SJCRH30 (cell line): ENCODE data around the gene NBPF12. TPM values are rescaled to one million over a fixed set of nuclear protein-coding genes. Genes with fewer than 3 reads are reported as not detected.
"Not testable (repeated sequence)": the region's sequence is repeated elsewhere in the genome, so short reads cannot be mapped to it uniquely, and the experiment has no call there.

Experiments used
- DNase-seq, 2 experiments: peaks; one replicate each; pipeline ENCODE4 v3.0.0-alpha.2; 2015 to 2020
- H3K27ac ChIP-seq: fragments of 250-450 bp; sonication (Bioruptor Pico); 2 replicates; pipeline ENCODE4 v1.5.1; 2020; ENCODE audit warnings: mild to moderate bottlenecking, moderate library complexity
- H3K27me3 ChIP-seq: fragments of 250-450 bp; sonication (Bioruptor Pico); 2 replicates; pipeline ENCODE4 v1.5.1; 2020; ENCODE audit warnings: mild to moderate bottlenecking, moderate library complexity
- H3K36me3 ChIP-seq: fragments of 250-450 bp; sonication (Bioruptor Pico); 2 replicates; pipeline ENCODE4 v1.5.1; 2020; ENCODE audit warnings: mild to moderate bottlenecking, moderate library complexity
- H3K4me1 ChIP-seq: fragments of 250-450 bp; sonication (Bioruptor Pico); 2 replicates; pipeline ENCODE4 v1.5.1; 2020; ENCODE audit warnings: mild to moderate bottlenecking, moderate library complexity
- H3K4me3 ChIP-seq: fragments of 250-450 bp; sonication (Bioruptor Pico); 2 replicates; pipeline ENCODE4 v1.5.1; 2020; ENCODE audit warnings: mild to moderate bottlenecking, moderate library complexity
- H3K9me3 ChIP-seq: fragments of 250-450 bp; sonication (Bioruptor Pico); replicated peaks from 2 replicates; pipeline ENCODE4 v1.5.1; 2020; ENCODE audit warnings: mild to moderate bottlenecking, moderate library complexity
- total RNA-seq: library from RNA; depleted of rRNA; stranded (reverse); fragments of >200 nt; shearing (Covaris generic); gene quantifications from 2 replicates; pipeline ENCODE4 v1.2.3, GENCODE V29; 2014; rRNA removed

Gene NBPF12
- total RNA-seq, 1 experiment from 2014 or later: 4.3 TPM

- not testable (repeated sequence) for H3K4me1 ChIP-seq, DNase-seq, H3K27me3 ChIP-seq, H3K36me3 ChIP-seq, H3K27ac ChIP-seq, H3K9me3 ChIP-seq, H3K4me3 ChIP-seq
Observed at GRCh38 chr1:147044511-147044910, 106.4 kb downstream of the NBPF12 start.

Other genes with a start within 250 kb of the NBPF12 start
- gene PRKAB2, start 234.1 kb downstream of the NBPF12 start, total RNA-seq: 13.2 and 14.0 TPM in 2 replicates